ENCODE results near the gene TRAPPC12.
"Not testable (repeated sequence)": the region's sequence is repeated elsewhere in the genome, so short reads cannot be mapped to it uniquely, and the experiment has no call there.

TRAPPC12 gene

DNA sequence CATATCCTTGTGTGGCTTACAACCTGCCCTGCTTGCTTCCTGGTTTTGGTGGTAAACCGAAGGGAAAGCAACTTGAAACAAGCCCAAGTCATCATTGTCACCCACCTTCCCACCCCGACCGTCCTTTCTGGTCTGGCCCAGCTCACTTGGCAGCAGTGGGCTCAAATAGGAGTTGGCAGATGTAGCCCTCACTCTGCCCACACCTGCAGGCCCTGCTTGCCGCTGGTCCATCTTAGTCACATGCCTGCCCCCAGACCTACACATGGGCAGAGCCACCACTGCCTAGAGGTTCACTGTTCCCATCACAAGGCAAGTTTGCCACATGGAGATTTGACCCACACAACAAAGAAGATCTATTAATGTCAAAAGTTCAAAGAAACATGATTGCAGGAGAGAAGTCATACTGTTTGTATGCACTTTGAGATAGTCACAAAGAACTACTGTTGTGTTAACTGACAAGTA lies 11.2 kb upstream of the TRAPPC12 start:
- TF ChIP-seq, protein P1, sequence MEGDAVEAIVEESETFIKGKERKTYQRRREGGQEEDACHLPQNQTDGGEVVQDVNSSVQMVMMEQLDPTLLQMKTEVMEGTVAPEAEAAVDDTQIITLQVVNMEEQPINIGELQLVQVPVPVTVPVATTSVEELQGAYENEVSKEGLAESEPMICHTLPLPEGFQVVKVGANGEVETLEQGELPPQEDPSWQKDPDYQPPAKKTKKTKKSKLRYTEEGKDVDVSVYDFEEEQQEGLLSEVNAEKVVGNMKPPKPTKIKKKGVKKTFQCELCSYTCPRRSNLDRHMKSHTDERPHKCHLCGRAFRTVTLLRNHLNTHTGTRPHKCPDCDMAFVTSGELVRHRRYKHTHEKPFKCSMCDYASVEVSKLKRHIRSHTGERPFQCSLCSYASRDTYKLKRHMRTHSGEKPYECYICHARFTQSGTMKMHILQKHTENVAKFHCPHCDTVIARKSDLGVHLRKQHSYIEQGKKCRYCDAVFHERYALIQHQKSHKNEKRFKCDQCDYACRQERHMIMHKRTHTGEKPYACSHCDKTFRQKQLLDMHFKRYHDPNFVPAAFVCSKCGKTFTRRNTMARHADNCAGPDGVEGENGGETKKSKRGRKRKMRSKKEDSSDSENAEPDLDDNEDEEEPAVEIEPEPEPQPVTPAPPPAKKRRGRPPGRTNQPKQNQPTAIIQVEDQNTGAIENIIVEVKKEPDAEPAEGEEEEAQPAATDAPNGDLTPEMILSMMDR (IDR thresholded peaks at IDR 0.05; ENCODE audit: control insufficient read depth, extremely low read depth, insufficient read depth) = no peak
- no peak overlapping the region for H3K4me3 ChIP-seq (ENCODE audit: low read depth, low read length)

DNA sequence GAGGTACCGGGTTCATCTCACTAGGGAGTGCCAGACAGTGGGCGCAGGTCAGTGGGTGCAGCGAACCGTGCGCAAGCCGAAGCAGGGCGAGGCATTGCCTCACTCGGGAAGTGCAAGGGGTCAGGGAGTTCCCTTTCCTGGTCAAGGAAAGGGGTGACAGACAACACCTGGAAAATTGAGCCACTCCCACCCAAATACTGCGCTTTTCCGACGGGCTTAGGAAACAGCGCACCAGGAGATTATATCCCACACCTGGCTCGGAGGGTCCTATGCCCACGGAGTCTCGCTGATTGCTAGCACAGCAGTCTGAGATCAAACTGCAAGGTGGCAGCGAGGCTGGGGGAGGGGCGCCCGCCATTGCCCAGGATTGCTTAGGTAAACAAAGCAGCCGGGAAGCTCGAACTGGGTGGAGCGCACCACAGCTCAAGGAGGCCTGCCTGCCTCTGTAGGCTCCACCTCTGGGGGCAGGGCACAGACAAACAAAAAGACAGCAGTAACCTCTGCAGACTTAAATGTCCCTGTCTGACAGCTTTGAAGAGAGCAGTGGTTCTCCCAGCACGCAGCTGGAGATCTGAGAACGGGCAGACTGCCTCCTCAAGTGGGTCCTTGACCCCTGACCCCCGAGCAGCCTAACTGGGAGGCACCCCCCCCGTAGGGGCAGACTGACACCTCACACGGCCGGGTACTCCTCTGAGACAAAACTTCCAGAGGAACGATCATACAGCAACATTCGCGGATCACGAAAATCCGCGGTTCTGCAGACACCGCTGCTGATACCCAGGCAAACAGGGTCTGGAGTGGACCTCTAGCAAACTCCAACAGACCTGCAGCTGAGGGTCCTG lies 9.9 kb upstream of the TRAPPC12 start:
- not testable (repeated sequence) for H3K4me3 ChIP-seq (ENCODE audit: low read depth, low read length); DNase-seq (ENCODE audit: low read depth)

More for the DNA sequence above, 11.2 kb upstream of the TRAPPC12 start:
- no peak for DNase-seq (ENCODE audit: low read depth)

DNA sequence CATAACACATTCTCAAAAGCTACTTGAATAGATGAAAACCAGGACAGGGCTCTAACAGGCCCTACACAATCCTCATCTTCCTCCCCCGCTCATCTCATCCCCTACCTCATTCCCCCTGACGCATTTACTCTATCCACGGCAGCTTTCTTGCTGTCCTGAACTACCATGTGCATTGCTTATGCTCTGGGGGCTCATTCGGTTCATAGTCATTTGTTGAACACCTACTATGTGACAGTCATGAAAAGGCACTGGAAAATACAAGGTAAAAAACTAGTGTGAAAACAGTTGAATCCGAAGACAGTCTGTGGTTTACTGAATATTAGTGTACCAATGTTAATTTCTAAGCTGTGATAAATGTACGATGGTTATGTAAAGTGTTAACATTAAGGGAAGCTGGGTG lies 2.7 kb upstream of the TRAPPC12 start:
- DNase-seq (ENCODE audit: low read depth) = no peak
- TF ChIP-seq, protein P1 (IDR thresholded peaks at IDR 0.05; ENCODE audit: control insufficient read depth, extremely low read depth, insufficient read depth) = no peak
- peak overlapping the region; percentile 87 for H3K4me3 ChIP-seq (ENCODE audit: low read depth, low read length)

DNA sequence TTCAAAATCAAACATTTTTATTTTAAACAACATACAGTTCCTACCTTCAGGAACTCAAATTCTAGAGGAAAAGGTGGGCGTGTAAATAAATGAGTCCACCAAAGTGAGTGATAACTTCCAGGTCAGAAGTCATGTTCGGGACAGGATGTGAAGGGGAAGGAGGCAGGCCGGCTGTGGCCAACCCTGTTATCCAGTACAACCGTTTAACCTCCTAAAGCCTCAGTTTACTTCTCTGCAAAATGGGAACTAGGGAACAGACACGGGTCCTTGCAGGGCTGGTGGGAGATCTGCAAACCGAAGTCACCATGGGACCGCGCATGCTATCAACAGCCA lies 2.2 kb upstream of the TRAPPC12 start:
- TF ChIP-seq, protein P1 (IDR thresholded peaks at IDR 0.05; ENCODE audit: control insufficient read depth, extremely low read depth, insufficient read depth) = no peak
- no peak for DNase-seq (ENCODE audit: low read depth)
- H3K4me3 ChIP-seq (ENCODE audit: low read depth, low read length) = peak overlapping the region; percentile 87

DNA sequence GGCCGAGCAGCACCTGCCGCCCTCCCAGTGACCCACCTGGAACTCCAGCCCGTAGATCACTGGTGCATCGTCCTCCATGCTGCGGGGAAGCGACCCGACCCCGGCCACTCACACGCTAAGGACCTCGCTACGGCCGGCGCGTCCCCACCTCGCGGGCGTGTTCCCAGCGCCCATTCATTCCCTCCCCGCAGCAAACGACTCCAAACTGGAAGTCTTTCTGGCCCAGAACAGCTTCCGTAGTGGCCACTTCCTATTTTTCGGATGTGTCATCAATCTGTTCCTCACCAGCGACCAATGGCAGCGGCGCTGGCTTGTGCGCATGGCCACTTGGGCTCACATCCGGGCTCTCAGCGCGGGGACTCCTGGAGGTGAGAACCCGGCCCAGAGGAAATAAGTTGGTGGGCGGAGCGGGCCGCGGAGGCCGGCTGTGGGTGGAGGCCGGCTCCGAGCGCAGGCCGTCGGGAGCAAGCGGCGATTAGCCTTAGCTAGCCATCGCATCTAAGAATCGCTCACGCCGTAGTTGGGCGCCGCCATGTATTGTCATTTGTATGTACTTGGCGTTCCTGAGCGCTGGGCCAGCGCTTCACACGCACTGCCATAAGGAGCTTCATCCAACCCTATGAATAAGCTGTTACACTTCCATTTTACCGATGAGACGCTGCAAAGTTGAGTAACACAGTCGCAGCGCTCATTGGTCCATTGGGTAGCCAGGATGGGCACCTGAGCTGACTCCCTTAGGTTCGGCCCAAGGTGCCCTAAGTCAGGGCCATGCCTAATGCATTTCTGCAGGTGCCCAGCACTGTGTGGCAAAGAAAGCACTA lies 1.7 kb upstream of the TRAPPC12 start, which contains the start of gene EIPR1:
Gene EIPR1 (minus strand): TSS at position 207 of the 821 bp plus-strand sequence. CDS start 129 bp downstream, at position 78.
- peak; percentile 95 for DNase-seq (ENCODE audit: low read depth)
- H3K4me3 ChIP-seq (ENCODE audit: low read depth, low read length) = peak within 1 kb of the TSS; percentile 87
- TF ChIP-seq, protein P1 (IDR thresholded peaks at IDR 0.05; ENCODE audit: control insufficient read depth, extremely low read depth, insufficient read depth) = no peak

DNA sequence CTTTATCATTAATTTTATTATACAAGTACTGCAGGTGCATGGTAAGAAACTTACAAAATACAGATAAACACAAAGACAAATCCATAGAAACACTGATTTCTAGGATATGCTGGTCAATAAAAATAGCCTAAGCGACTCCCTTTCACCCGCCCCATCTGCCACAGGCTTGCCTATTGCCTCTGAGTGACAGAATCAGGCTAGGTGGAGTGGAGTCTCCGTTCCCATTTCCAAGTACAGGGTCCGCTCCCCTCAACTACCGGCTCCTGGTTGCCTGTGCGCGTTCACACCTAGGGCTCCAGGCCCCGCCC lies 201 bp upstream of the TRAPPC12 start:
- H3K4me3 ChIP-seq (ENCODE audit: low read depth, low read length) = peak overlapping the region; percentile 90
- no peak for DNase-seq (ENCODE audit: low read depth)
- TF ChIP-seq, protein P1 (IDR thresholded peaks at IDR 0.05; ENCODE audit: control insufficient read depth, extremely low read depth, insufficient read depth) = no peak

DNA sequence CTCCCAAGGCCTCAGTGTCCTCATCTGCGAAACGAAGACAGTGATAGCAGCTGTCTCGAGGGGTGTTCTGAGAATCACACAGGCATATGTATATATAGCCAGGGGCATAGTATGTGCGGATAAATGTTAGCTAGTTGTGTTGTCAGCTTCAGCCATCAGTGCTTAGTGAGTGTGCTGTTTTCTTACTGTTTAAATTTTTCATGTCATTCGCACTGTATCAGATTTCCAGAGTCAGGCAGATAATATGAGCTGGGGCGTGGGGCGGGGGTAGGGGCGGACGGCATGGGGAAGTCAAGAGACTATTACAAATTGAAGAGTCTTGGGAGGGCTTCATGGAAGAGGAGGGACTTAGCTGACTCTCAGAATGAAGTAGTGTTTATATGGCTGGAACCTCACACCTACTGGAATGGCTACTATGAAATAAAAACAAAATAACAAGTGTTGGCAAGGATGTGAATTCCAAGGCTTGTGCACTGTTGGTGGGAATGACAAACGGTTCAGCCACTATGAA lies 7.0 kb downstream of the TRAPPC12 start:
- H3K4me3 ChIP-seq (ENCODE audit: low read depth, low read length) = no peak overlapping the region
- no peak for DNase-seq (ENCODE audit: low read depth)
- TF ChIP-seq, protein P1 (IDR thresholded peaks at IDR 0.05; ENCODE audit: control insufficient read depth, extremely low read depth, insufficient read depth) = no peak
